Measurements from ENCODE around the gene KIF4A.

DNA sequence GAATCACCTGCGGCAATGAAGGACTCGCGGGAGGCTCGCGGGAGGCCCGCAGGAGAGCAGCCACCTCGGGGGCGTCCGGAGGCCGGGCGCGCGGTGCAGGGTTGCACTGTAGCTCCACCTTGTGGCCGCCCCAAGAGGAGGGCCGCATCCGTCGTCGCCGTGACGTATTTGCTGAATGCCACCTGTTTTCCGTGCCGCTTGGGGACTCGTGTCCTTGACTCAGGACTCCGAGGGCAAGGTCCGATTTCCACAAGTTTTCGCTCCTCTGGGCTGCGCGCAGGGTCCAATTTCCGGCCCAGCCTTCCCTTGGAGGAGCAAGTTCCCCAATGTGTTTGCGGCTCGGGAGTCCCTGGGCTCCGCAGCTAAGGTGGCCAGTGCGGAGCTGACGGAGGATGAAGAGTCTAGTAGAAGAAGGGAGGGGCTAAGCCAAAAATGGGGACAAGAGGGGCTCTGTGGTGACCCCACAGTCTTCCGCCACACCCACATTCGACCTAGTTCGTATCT lies 144.0 kb downstream of the KIF4A start:
- TF ChIP-seq, protein P1, sequence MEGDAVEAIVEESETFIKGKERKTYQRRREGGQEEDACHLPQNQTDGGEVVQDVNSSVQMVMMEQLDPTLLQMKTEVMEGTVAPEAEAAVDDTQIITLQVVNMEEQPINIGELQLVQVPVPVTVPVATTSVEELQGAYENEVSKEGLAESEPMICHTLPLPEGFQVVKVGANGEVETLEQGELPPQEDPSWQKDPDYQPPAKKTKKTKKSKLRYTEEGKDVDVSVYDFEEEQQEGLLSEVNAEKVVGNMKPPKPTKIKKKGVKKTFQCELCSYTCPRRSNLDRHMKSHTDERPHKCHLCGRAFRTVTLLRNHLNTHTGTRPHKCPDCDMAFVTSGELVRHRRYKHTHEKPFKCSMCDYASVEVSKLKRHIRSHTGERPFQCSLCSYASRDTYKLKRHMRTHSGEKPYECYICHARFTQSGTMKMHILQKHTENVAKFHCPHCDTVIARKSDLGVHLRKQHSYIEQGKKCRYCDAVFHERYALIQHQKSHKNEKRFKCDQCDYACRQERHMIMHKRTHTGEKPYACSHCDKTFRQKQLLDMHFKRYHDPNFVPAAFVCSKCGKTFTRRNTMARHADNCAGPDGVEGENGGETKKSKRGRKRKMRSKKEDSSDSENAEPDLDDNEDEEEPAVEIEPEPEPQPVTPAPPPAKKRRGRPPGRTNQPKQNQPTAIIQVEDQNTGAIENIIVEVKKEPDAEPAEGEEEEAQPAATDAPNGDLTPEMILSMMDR (IDR thresholded peaks at IDR 0.05), result peak; percentile 30 to 80 (median 70)
- TF ChIP-seq POLR2A (IDR thresholded peaks at IDR 0.05), result no peak
- no peak for TF ChIP-seq EP300 (IDR thresholded peaks at IDR 0.05)
- TF ChIP-seq POLR2AphosphoS5 (IDR thresholded peaks at IDR 0.05), result no peak

All from gastroesophageal sphincter (tissue), 3 donors.